Measurements from ENCODE around the gene FAM83C. TPM values are rescaled to one million over a fixed set of nuclear protein-coding genes. Genes with fewer than 3 reads are reported as not detected.

The FAM83C gene
- total RNA-seq, 2 experiments from 2014 or later, result not detected

- Mint-ChIP-seq H3K4me1 (peaks cover 32% of the 10 kb centered on the region), H3K9me3 (no peaks in the 10 kb centered on the region), H3K27me3 (peaks cover 3% of the 10 kb centered on the region), H3K27ac (peak overlapping the region; percentile 89), H3K4me3 (peak overlapping the region; percentile 91), H3K36me3 (ENCODE audit: low read depth) (peaks cover 19% of the 10 kb centered on the region)
- no peak for DNase-seq
- POLR2A ChIA-PET, result interaction anchor here (1.2 to 3.0 kb wide), 17 partner anchors 8 to 1370 kb away, joined by 3 to 28 read pairs (median 5); partner anchors contain the start of genes CEP250, EDEM2, EIF2S2 and RBM39
- CTCF ChIA-PET, result interaction anchor here (1.2 to 2.1 kb wide), 4 partner anchors 16 to 154 kb away, joined by 5 to 12 read pairs (median 6); no protein-coding TSS in a partner anchor
These were observed 7.0 kb downstream of the FAM83C start for GRCh38 chr20:35284992-35285805.

DNA sequence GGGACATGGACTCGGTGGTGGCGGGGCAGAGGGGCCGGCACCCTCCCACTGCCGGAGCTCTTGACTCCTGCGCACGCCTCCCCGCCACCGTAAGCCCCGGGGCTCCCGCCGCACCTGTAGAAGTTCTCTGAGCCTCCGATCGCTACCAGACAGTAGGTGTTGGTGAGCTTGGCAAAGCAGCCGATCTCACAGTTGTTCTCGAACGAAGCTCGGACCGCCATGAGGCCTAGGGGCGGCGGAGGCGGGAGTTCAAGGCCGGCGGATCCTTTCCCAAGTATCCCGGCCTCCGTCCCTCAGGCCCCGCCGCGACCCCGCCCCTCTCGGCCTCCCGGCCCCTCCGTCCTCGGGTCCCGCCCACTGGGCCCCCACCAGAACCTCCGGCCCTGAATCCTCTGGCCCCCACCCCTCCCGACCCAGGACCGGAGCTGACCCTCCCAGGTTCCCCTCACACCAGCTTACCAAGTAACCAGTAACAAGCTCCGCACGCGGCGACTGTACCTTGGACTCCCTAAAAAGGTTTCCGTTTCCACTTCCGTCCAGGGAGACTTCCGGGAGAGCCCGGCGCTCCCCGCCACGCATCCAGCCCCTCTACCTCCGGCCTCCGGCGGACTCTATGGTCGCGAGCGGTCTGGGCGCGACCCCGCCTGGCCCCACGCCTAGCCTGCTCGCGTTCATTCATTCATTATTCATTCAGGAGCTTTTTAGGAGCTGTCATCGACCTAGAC is 7.8 kb downstream of the FAM83C start, which contains the start of gene EIF6:
Gene EIF6 (minus strand): TSS at position 506 of the 725 bp plus-strand sequence. CDS start 285 bp downstream, at position 221.
- peaks cover 26% of the 10 kb centered on the region for H3K36me3 Mint-ChIP-seq (ENCODE audit: low read depth)

DNA sequence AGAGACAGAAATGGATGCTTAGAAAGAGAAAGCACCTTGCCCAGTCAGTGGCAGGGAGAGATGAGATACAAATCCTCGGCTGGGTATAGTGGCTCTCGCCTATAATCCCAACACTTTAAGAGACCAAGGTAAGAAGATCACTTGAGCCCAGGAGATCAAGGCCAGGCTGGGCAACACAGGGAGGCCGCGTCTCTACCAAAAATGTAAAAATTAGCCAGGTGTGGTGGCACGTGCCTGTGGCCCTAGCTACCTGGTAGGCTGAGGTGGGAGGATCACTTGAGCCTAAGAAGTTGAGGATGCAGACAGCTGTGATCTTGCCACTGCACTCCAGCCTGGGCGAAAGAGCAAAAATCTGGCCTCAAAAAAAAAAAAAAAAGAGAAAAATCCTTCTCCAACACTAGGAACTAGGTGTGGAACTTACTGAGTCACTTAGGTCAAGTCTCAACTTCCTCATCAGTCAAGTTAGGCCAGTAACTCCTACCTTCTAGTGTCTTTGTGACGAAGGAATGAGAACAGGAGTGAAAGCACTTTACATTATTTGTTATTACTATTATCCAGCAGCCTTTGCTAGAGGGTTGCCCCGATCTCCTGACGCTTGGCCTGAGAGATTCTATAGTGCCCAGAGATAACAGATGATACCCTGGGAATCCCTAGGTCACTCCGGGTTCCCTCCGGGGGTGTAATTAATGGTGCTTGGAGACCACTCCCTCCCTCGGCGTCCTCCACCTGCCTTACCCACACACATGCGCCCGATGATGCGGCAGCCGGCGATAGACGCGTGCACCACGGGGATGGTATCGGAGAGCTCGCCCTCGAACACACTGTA is 8.6 kb downstream of the FAM83C start:
- DNase-seq, result no peak
- Mint-ChIP-seq H3K4me1 (peaks cover 40% of the 10 kb centered on the region), H3K27ac (peak overlapping the region; percentile 89), H3K27me3 (no peaks in the 10 kb centered on the region), H3K9me3 (no peaks in the 10 kb centered on the region), H3K36me3 (ENCODE audit: low read depth) (peaks cover 34% of the 10 kb centered on the region), H3K4me3 (peak overlapping the region; percentile 91)
- ChIA-PET CTCF (interaction anchor here (0.7 to 2.1 kb wide), 8 partner anchors 15 to 172 kb away, joined by 3 to 12 read pairs (median 6); partner anchors contain the start of gene CEP250), POLR2A (interaction anchor here (0.7 to 3.0 kb wide), 23 partner anchors 10 to 1369 kb away, joined by 3 to 28 read pairs (median 4); partner anchors contain the start of genes CEP250, EDEM2, EIF2S2 and RBM39)

More for the DNA sequence above, 7.8 kb downstream of the FAM83C start, which contains the start of gene EIF6:
- ChIA-PET CTCF (interaction anchor here (0.7 to 2.1 kb wide), 8 partner anchors 16 to 171 kb away, joined by 3 to 12 read pairs (median 6); partner anchors contain the start of gene CEP250), POLR2A (interaction anchor here (0.7 to 3.0 kb wide), 22 partner anchors 9 to 1370 kb away, joined by 3 to 28 read pairs (median 4); partner anchors contain the start of genes CEP250, EDEM2, EIF2S2 and RBM39)
- DNase-seq, result peak; percentile 79
- Mint-ChIP-seq H3K9me3 (no peaks in the 10 kb centered on the region), H3K4me3 (peak within 1 kb of the TSS; percentile 91), H3K27ac (peak within 1 kb of the TSS; percentile 89), H3K4me1 (peaks cover 36% of the 10 kb centered on the region), H3K27me3 (no peaks in the 10 kb centered on the region)

GRCh38 chr20:35281506-35282101 is 10.6 kb downstream of the FAM83C start:
- H3K4me1 Mint-ChIP-seq, result peaks cover 52% of the 10 kb centered on the region
- ChIA-PET CTCF (no interaction called here), POLR2A (interaction anchor here (1.0 kb wide), 1 partner anchor 134 kb away, joined by 3 read pairs; the partner anchor contains the start of gene EDEM2)
- H3K9me3 Mint-ChIP-seq, result no peaks in the 10 kb centered on the region
- no peaks in the 10 kb centered on the region for H3K27me3 Mint-ChIP-seq
- DNase-seq, result no peak
- H3K36me3 Mint-ChIP-seq (ENCODE audit: low read depth), result peaks cover 48% of the 10 kb centered on the region
- H3K4me3 Mint-ChIP-seq, result no peak overlapping the region
- H3K27ac Mint-ChIP-seq, result no peak overlapping the region

- no peak overlapping the region for H3K27ac Mint-ChIP-seq
- POLR2A ChIA-PET, result interaction anchor here (1.2 kb wide), 1 partner anchor 104 kb away, joined by 4 read pairs; no protein-coding TSS in a partner anchor
These were observed 11.7 kb downstream of the FAM83C start for GRCh38 chr20:35280523-35280922.

GRCh38 chr20:35279533-35280174 is 12.6 kb downstream of the FAM83C start:
- Mint-ChIP-seq H3K36me3 (ENCODE audit: low read depth) (peaks cover 48% of the 10 kb centered on the region), H3K4me3 (no peak overlapping the region), H3K27me3 (no peaks in the 10 kb centered on the region), H3K27ac (peak overlapping the region; percentile 58), H3K9me3 (no peaks in the 10 kb centered on the region), H3K4me1 (peaks cover 45% of the 10 kb centered on the region)
- ChIA-PET CTCF (interaction anchor here (0.6 to 0.9 kb wide), 2 partner anchors 24 to 168 kb away, joined by 3 read pairs; no protein-coding TSS in a partner anchor), POLR2A (interaction anchor here (1.0 kb wide), 1 partner anchor 132 kb away, joined by 3 read pairs; the partner anchor contains the start of gene EDEM2)
- no peak for DNase-seq

More at GRCh38 chr20:35280523-35280922, 11.7 kb downstream of the FAM83C start:
- Mint-ChIP-seq H3K4me1 (peaks cover 52% of the 10 kb centered on the region), H3K9me3 (no peaks in the 10 kb centered on the region), H3K27me3 (no peaks in the 10 kb centered on the region), H3K36me3 (ENCODE audit: low read depth) (peaks cover 48% of the 10 kb centered on the region), H3K4me3 (no peak overlapping the region)
- CTCF ChIA-PET, result no interaction called here
- DNase-seq, result no peak

DNA sequence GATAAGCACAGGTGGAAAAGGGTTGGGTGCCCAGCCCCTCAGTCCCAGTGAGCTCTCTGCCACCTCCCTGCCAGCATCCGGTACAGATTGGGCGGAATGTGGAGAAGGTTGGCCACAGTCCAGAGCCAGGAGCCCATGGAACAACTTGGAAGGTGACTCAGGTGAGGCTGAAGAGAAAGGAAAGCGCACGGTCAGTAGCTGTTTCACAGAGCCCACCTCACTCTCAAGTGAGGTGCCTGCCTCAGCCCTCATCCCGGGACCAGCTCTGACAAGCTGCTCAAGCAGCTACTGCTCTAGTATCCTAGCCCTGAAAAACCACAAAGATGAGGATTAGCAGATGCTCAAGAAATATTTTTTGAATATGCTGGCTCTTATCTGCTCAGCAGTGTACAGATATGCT is 13.2 kb downstream of the FAM83C start:
- Mint-ChIP-seq H3K4me3 (no peak overlapping the region), H3K4me1 (peaks cover 45% of the 10 kb centered on the region), H3K27ac (peak overlapping the region; percentile 99), H3K9me3 (no peaks in the 10 kb centered on the region), H3K36me3 (ENCODE audit: low read depth) (peaks cover 46% of the 10 kb centered on the region), H3K27me3 (no peaks in the 10 kb centered on the region)
- POLR2A ChIA-PET, result interaction anchor here (1.0 kb wide), 1 partner anchor 132 kb away, joined by 3 read pairs; the partner anchor contains the start of gene EDEM2
- DNase-seq, result no peak
- CTCF ChIA-PET, result interaction anchor here (0.6 to 0.9 kb wide), 2 partner anchors 25 to 169 kb away, joined by 3 read pairs; no protein-coding TSS in a partner anchor

- POLR2A ChIA-PET, result interaction anchor here (0.6 to 2.3 kb wide), 26 partner anchors 9 to 1166 kb away, joined by 3 to 12 read pairs (median 4); partner anchors contain the start of genes CEP250, EDEM2, EIF2S2 and ERGIC3
- DNase-seq, result peak; percentile 93
- H3K4me3 Mint-ChIP-seq, result peak within 1 kb of the TSS; percentile 99
- peak within 1 kb of the TSS; percentile 99 for H3K27ac Mint-ChIP-seq
- peaks cover 35% of the 10 kb centered on the region for H3K4me1 Mint-ChIP-seq
- no peaks in the 10 kb centered on the region for H3K27me3 Mint-ChIP-seq
- CTCF ChIA-PET, result interaction anchor here (0.6 to 1.2 kb wide), 8 partner anchors 10 to 629 kb away, joined by 3 to 4 read pairs (median 3); partner anchors contain the start of genes CEP250 and EDEM2
- peaks cover 41% of the 10 kb centered on the region for H3K36me3 Mint-ChIP-seq (ENCODE audit: low read depth)
- H3K9me3 Mint-ChIP-seq, result no peaks in the 10 kb centered on the region
These were observed 14.5 kb downstream of the FAM83C start, which contains the start of gene MMP24OS for GRCh38 chr20:35277531-35278395. MMP24OS (minus strand) TSS chr20:35278122; CDS start chr20:35277929, 193 bp downstream.

- Mint-ChIP-seq H3K27me3 (no peaks in the 10 kb centered on the region), H3K36me3 (ENCODE audit: low read depth) (peaks cover 38% of the 10 kb centered on the region), H3K4me1 (peaks cover 31% of the 10 kb centered on the region), H3K9me3 (no peaks in the 10 kb centered on the region), H3K4me3 (peak overlapping the region; percentile 99), H3K27ac (peak overlapping the region; percentile 99)
- DNase-seq, result no peak
- POLR2A ChIA-PET, result interaction anchor here (1.0 to 2.3 kb wide), 13 partner anchors 11 to 676 kb away, joined by 3 to 12 read pairs (median 7); partner anchors contain the start of genes EDEM2, ERGIC3, NCOA6 and NFS1
- CTCF ChIA-PET, result interaction anchor here (0.6 to 1.2 kb wide), 3 partner anchors 11 to 629 kb away, joined by 3 to 4 read pairs (median 3); no protein-coding TSS in a partner anchor
These were observed 15.1 kb downstream of the FAM83C start for GRCh38 chr20:35277127-35277526.

- Mint-ChIP-seq H3K27ac (peak overlapping the region; percentile 99), H3K4me3 (peak overlapping the region; percentile 99), H3K4me1 (peaks cover 28% of the 10 kb centered on the region), H3K27me3 (no peaks in the 10 kb centered on the region), H3K36me3 (ENCODE audit: low read depth) (peaks cover 33% of the 10 kb centered on the region), H3K9me3 (no peaks in the 10 kb centered on the region)
- POLR2A ChIA-PET, result interaction anchor here (1.0 to 2.3 kb wide), 6 partner anchors 10 to 677 kb away, joined by 3 to 11 read pairs (median 8); partner anchors contain the start of genes EDEM2 and RBM39
- no peak for DNase-seq
- CTCF ChIA-PET, result no interaction called here
These were observed 15.8 kb downstream of the FAM83C start for GRCh38 chr20:35276408-35276807.
